Naive B cell (primary cell): ENCODE results near the gene PIAS1. TPM values are rescaled to one million over a fixed set of nuclear protein-coding genes. Genes with fewer than 3 reads are reported as not detected.
A peak's percentile ranks its signal among the peaks of the same experiment; 100 is the strongest.

Experiments used
- ATAC-seq, 2 donors: fragments of 150-1000 bp; cut with Tn5 transposase; 2 replicates each; pipeline ENCODE4 v1.10.0; 2021; ENCODE audit warnings: low read depth in 2 of 2, mild to moderate bottlenecking in 2 of 2, moderate library complexity in 2 of 2
- DNase-seq: peaks from one replicate; pipeline ENCODE4 v3.0.0; 2022
- H3K27ac Mint-ChIP-seq, 6 donors: one replicate each; pipeline ENCODE4 v1.8.0; 2020 to 2022; ENCODE audit warnings: mild to moderate bottlenecking in 6 of 6, mixed read lengths in 6 of 6, moderate library complexity in 5 of 6, inconsistent platforms in 2 of 6
- H3K27me3 Mint-ChIP-seq, 3 donors: one replicate each; pipeline ENCODE4 v1.8.0; 2021 to 2022; ENCODE audit warnings: mixed read lengths in 3 of 3, mild to moderate bottlenecking in 1 of 3
- H3K36me3 Mint-ChIP-seq, 2 donors: one replicate each; pipeline ENCODE4 v1.8.0; 2020 to 2022; ENCODE audit warnings: mixed read lengths in 2 of 2, inconsistent platforms in 1 of 2, mild to moderate bottlenecking in 1 of 2
- H3K4me1 Mint-ChIP-seq, 3 donors: one replicate each; pipeline ENCODE4 v1.8.0; 2020 to 2022; ENCODE audit warnings: mixed read lengths in 3 of 3, inconsistent platforms in 1 of 3, mild to moderate bottlenecking in 1 of 3, moderate library complexity in 1 of 3
- H3K4me3 Mint-ChIP-seq, 8 donors: one replicate each; pipeline ENCODE4 v1.8.0; 2020 to 2022; ENCODE audit warnings: mild to moderate bottlenecking in 8 of 8, mixed read lengths in 8 of 8, moderate library complexity in 8 of 8, inconsistent platforms in 2 of 8
- H3K9me3 Mint-ChIP-seq, 7 donors: one replicate each; pipeline ENCODE4 v1.8.0; 2020 to 2022; ENCODE audit warnings: mixed read lengths in 7 of 7, mild to moderate bottlenecking in 5 of 7, inconsistent platforms in 2 of 7, moderate library complexity in 1 of 7
- polyA plus RNA-seq, 6 donors: library from polyadenylated mRNA; unstranded; fragments of 300-500 nt; fragmentation: Illumina TruSeq; gene quantifications; one replicate each; pipeline ENCODE4 v1.2.3, GENCODE V29; 2021; ENCODE audit warnings: low read depth in 6 of 6

Gene PIAS1
- polyA plus RNA-seq, 6 donors from 2014 or later = 141 to 207 (median 162) TPM

- H3K27me3 Mint-ChIP-seq = no peaks in the 10 kb centered on the region
- no peak overlapping the region for H3K4me3 Mint-ChIP-seq
- ATAC-seq (no peak), DNase-seq (no peak)
- H3K4me1 Mint-ChIP-seq = peaks cover 0 to 3% (median 0%) of the 10 kb centered on the region in 3 donors
- H3K9me3 Mint-ChIP-seq = no peaks in the 10 kb centered on the region
- peak overlapping the region in 1 of 6 donors; percentile 79 for H3K27ac Mint-ChIP-seq
- H3K36me3 Mint-ChIP-seq = peaks cover 24 to 36% of the 10 kb centered on the region in 2 donors
Observed at GRCh38 chr15:68184616-68185480, 130.7 kb downstream of the PIAS1 start.

- H3K36me3 Mint-ChIP-seq = peaks cover 24 to 26% of the 10 kb centered on the region in 2 donors
Observed at GRCh38 chr15:68186671-68187397, 132.7 kb downstream of the PIAS1 start.

GRCh38 chr15:68187559-68187958 lies 133.4 kb downstream of the PIAS1 start:
- Mint-ChIP-seq H3K4me3 (peak overlapping the region in 1 of 8 donors; percentile 60), H3K27ac (peak overlapping the region in 2 of 6 donors; percentile 39 to 57), H3K36me3 (peaks cover 24 to 26% of the 10 kb centered on the region in 2 donors), H3K9me3 (no peaks in the 10 kb centered on the region), H3K27me3 (no peaks in the 10 kb centered on the region), H3K4me1 (peaks cover 0 to 3% (median 0%) of the 10 kb centered on the region in 3 donors)
- ATAC-seq (no peak), DNase-seq (no peak)

More at GRCh38 chr15:68186671-68187397, 132.7 kb downstream of the PIAS1 start:
- Mint-ChIP-seq H3K27me3 (no peaks in the 10 kb centered on the region), H3K4me3 (no peak overlapping the region), H3K4me1 (peaks cover 0 to 3% (median 0%) of the 10 kb centered on the region in 3 donors), H3K9me3 (no peaks in the 10 kb centered on the region), H3K27ac (no peak overlapping the region)
- ATAC-seq = no peak
- no peak for DNase-seq

- Mint-ChIP-seq H3K9me3 (no peaks in the 10 kb centered on the region), H3K27me3 (no peaks in the 10 kb centered on the region), H3K4me1 (peaks cover 0 to 3% (median 0%) of the 10 kb centered on the region in 3 donors), H3K36me3 (peaks cover 15 to 20% of the 10 kb centered on the region in 2 donors), H3K4me3 (no peak overlapping the region), H3K27ac (peak overlapping the region in 3 of 6 donors; percentile 8 to 37 (median 13))
- ATAC-seq (no peak), DNase-seq (no peak)
Observed at GRCh38 chr15:68188647-68189046, 134.5 kb downstream of the PIAS1 start.

DNA sequence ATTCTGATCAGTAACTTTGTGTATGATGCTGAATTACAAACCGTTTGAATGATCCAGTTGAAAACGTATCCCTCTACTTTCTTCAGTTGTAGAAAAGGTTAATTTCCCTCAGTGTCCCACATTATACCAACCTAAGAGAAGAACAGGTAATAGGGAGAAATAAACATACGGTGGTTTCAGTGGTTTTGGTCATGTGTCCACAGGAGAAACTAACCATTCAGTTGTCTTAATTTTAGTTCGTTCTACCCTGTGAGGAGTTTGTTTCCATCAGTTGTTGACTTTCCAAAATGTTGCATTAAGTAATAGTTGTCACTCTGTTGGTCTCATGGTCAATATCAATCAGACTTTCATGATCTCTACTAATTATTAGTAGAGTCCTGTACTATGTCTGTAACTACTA lies 135.9 kb downstream of the PIAS1 start:
- Mint-ChIP-seq H3K4me1 (peaks cover 0 to 3% (median 0%) of the 10 kb centered on the region in 3 donors), H3K27ac (peak overlapping the region in 1 of 6 donors; percentile 59), H3K27me3 (no peaks in the 10 kb centered on the region), H3K4me3 (no peak overlapping the region), H3K36me3 (peaks cover 12 to 15% of the 10 kb centered on the region in 2 donors), H3K9me3 (no peaks in the 10 kb centered on the region)
- no peak for DNase-seq
- no peak for ATAC-seq

GRCh38 chr15:68191555-68191954 lies 137.4 kb downstream of the PIAS1 start:
- peaks cover 12 to 15% of the 10 kb centered on the region in 2 donors for H3K36me3 Mint-ChIP-seq
- no peaks in the 10 kb centered on the region for H3K4me1 Mint-ChIP-seq
- H3K27me3 Mint-ChIP-seq = no peaks in the 10 kb centered on the region
- no peak for DNase-seq
- no peak overlapping the region for H3K4me3 Mint-ChIP-seq
- H3K9me3 Mint-ChIP-seq = no peaks in the 10 kb centered on the region
- H3K27ac Mint-ChIP-seq = peak overlapping the region in 2 of 6 donors; percentile 36 to 37
- no peak for ATAC-seq

DNA sequence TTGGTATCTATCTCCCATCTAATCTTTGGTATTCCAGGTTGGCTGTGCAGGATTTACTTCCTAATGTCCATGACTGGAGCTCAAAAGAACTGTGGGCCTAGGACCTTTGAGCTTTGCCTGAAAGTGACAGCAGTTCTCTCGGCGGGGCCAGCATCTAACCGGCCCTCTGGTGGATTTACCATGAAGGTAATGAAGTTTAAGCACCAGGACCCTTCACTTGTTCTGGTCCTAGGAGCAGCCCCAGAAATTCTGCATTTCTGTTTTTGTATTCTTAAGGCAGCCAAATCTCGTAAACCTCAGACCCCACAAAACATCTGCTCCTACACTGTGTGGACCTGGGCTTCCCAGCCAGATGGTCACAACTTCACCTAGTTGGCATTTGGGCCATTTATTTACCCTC lies 138.0 kb downstream of the PIAS1 start:
- H3K36me3 Mint-ChIP-seq = peaks cover 12 to 15% of the 10 kb centered on the region in 2 donors
- ATAC-seq (no peak), DNase-seq (no peak)
- H3K9me3 Mint-ChIP-seq = no peaks in the 10 kb centered on the region
- peak overlapping the region in 5 of 6 donors; percentile 2 to 77 (median 51) for H3K27ac Mint-ChIP-seq
- H3K4me3 Mint-ChIP-seq = no peak overlapping the region
- no peaks in the 10 kb centered on the region for H3K4me1 Mint-ChIP-seq
- no peaks in the 10 kb centered on the region for H3K27me3 Mint-ChIP-seq

DNA sequence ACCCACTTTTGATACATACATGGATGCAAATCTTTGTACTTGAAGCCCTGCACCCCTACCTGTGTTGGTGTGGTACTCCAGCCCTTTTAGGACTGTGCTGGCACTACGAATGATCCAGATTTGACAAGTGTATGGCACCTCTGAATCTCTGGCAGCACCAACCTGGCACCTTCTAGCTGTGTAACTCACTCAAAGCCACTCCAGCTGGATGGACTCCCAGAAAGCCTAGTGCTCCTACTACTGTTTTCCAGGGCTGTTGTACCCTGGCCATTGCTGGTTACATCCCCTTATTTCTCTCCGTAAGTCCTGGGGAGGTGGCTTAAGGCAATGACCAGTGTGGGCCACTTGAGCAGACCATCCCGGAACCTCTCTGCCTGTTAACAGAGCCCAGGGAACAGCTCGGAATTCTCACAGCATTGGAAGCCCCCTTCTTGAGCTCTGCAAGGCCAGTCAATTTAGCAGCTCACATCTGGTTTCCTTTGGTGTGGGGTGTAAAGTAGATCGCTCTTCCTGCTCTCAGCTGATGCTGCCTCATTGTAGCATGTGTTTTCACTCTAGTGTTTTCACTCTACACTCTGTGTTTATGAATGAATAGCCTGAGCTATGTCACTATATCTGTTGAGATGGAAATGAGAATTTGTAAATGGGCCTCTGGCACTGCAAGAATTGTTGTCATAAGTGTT lies 138.8 kb downstream of the PIAS1 start:
- DNase-seq (no peak), ATAC-seq (no peak)

DNA sequence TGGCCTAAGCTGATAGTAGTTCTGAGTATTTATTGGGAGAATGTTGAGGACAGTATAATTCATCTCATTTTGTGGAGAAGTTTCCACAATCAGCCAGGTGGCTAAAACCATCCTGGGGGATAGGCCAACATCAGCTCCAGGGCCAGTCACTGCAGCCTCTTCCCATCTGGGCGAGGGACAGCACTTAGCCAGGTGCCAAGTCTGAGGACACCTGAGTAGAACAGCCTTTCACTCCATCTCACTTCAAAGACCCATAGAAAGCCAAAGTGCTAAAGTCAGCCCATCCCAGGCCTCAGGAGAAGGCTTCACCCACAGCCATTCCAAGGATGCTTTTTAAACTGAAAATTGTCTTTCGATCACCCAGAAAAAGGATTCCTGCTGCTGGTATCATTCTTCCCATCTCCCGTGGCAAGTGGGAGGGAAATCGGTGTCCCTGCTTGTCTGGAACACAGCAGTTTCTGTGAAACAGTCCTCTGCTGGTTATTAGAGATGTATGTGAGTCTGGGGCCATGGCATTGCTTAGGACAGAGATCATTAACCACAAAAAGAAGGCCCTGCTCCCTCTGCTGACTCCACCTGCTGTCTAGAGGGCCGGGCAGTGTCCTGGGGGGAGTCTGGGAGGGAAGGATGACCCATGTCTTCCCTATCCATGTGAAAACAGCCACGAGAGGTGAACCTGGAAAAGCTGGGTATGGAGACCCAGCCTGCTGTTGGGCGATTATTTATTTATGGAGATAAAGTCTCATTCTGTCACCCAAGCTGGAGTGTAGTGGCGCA lies 141.4 kb downstream of the PIAS1 start:
- Mint-ChIP-seq H3K4me3 (no peak overlapping the region), H3K4me1 (no peaks in the 10 kb centered on the region), H3K27me3 (no peaks in the 10 kb centered on the region), H3K27ac (peak overlapping the region in 5 of 6 donors; percentile 45 to 72 (median 56)), H3K36me3 (no peaks in the 10 kb centered on the region), H3K9me3 (no peaks in the 10 kb centered on the region)
- DNase-seq (no peak), ATAC-seq (no peak)

More for the DNA sequence above, 138.8 kb downstream of the PIAS1 start:
- Mint-ChIP-seq H3K36me3 (peaks cover 8 to 11% of the 10 kb centered on the region in 2 donors), H3K27me3 (no peaks in the 10 kb centered on the region), H3K4me1 (no peaks in the 10 kb centered on the region), H3K4me3 (no peak overlapping the region), H3K9me3 (no peaks in the 10 kb centered on the region), H3K27ac (peak overlapping the region in 4 of 6 donors; percentile 18 to 91 (median 39))

GRCh38 chr15:68196445-68197169 lies 142.5 kb downstream of the PIAS1 start:
- Mint-ChIP-seq H3K27me3 (no peaks in the 10 kb centered on the region), H3K9me3 (no peaks in the 10 kb centered on the region), H3K36me3 (no peaks in the 10 kb centered on the region), H3K4me3 (peak overlapping the region in 1 of 8 donors; percentile 25), H3K27ac (no peak overlapping the region), H3K4me1 (peaks cover 0 to 1% (median 0%) of the 10 kb centered on the region in 3 donors)
- no peak for ATAC-seq
- no peak for DNase-seq

GRCh38 chr15:68197170-68197492 lies 143.0 kb downstream of the PIAS1 start:
- DNase-seq (no peak), ATAC-seq (no peak)
- H3K9me3 Mint-ChIP-seq = no peaks in the 10 kb centered on the region
- H3K4me1 Mint-ChIP-seq = peaks cover 0 to 6% (median 0%) of the 10 kb centered on the region in 3 donors
- no peaks in the 10 kb centered on the region for H3K36me3 Mint-ChIP-seq
- H3K4me3 Mint-ChIP-seq = no peak overlapping the region
- no peaks in the 10 kb centered on the region for H3K27me3 Mint-ChIP-seq
- H3K27ac Mint-ChIP-seq = peak overlapping the region in 1 of 6 donors; percentile 83
